Activated CD4-positive, alpha-beta T cell treated with anti-CD3 and anti-CD28 coated beads, Interleukin-2, amount 50 U/mL, for 48 hours (primary cell): Measurements from ENCODE around the gene UPK3B.
"Not testable (repeated sequence)": the region's sequence is repeated elsewhere in the genome, so short reads cannot be mapped to it uniquely, and the experiment has no call there.

Experiments used
- DNase-seq, 2 experiments: peaks; one replicate each; pipeline ENCODE4 v3.0.0-alpha.2; 2020

Gene UPK3B

DNA sequence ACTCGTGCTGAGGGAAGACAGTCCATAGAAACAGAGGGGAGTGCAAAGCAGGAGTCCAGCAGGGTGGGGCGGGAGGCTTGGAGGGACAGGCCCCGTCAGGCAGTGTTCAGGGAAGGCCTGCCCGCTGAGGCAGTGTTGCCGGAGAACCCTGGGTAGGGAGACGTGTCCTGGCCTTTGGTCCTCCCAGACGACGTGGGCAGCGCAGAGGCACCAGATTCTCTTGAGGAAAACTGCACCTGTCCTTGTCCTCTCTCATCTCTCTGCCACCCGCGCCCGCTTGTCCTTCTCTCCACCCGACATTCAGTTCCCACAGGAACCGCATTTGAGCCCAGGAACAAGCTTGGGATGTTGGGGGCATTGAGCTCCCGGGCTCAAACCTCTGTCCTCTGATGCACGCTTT lies 14.6 kb upstream of the UPK3B start:
- DNase-seq, result not testable (repeated sequence)

DNA sequence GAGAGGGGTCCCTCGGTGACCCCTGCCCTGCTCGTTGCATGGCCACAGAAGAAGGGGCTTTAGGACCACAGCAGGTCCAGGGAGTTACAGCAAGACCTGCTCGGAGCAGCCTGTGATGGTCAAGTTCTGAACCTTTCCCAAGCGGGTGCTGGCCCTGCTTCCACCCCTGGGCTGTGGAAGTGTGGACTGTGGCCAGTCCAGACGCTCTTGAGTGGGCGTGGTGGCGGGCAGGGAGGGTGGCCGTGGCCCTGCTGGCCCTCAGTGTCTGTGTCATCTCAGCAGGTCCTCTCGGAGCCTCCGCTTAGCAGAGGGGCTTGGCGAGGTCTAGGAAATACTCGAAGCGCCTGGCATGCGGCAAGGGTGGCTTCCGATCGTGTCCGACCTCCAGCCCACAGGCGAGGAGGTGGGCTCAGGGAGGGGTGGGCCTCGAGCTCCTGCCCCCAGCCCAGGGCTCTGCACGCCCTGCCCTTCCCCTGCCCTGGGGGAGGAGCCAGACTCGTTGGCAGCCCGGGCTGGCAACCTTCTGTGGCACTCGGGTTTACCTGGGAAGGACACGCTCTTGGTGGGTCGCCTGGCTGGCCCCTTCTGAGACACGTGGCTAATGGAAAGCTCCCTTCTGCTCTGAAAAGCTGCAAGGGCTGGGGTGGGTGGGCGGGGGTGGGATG lies 12.3 kb upstream of the UPK3B start:
- DNase-seq, result not testable (repeated sequence)

DNA sequence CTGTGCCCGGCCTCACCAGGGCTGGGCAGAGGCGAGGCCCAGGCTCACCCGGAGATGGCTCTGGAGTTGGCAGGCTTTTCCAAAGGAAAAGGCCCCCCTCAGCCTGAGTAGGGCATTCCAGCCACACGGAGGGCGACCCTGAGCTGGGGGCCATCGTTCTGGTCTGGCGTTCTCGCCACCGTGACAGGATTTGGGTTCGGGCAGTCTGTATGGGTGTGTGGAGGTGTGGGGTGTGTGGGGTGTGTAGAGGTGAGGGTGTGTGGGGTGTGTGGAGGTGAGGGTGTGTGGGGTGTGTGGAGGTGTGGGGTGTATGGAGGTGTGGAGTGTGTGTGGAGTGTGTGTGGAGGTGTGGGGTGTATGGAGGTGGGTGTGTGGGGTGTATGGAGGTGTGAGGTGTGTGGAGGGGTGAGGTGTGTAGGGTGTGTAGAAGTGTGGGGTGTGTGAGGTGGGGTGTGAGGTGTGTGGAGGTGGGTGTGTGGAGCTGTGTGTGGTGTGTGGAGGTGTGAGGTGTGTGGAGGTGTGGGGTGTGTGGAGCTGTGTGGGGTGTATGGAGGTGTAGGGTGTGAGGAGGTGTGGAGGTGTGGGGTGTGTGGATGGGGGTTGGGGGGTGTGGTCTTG lies 11.7 kb upstream of the UPK3B start:
- not testable (repeated sequence) for DNase-seq

DNA sequence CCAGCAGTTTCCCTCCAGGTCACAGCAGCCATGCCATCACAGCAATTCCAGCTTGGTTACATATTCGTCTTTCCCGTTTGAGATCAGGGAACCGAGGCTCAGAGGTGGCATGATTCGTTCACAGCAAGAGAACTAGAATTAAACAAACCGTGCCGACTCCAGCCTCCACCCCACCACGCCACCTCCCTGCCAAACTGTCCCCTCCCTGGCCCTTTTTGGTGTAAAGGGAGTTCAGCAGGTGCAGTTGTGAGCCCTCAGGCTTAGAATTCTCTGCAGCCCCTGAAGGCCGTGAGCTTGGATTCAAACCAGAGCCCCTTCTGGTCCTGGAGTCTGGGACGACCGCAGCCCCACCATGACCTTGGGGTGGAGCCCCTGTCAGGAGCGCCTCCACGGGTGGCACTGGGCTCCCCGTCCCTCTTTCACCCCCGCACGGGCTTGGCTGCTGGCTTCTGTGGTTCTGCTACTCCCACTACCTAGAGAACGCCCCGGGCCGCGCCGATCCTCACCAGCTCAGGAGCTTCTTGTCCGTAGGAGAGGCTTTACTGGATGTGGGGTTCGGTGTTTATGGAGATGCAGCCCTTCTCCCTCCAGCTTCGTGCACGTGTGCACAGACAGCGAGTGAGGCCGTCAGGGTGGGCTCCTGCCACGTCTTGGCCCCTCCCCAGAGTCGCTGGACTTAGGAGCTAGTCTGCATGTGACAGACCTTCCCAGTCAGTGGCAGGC lies 11.0 kb upstream of the UPK3B start:
- not testable (repeated sequence) for DNase-seq

DNA sequence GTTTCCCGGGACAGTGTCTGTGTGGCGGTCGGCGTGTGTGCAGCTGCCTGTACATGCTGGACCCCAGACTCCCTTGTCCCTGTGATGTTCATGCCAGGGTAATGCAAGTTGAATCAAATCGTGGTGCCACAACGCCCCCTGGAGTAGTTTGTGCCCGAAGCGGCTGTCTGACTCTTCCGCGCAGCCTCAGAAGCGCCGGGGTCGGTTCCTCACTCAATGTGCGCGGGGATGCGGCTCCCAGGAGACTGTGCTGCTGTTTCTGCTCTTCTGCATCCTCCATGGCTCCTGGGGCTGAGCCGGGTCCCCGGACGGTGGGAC lies 10.5 kb upstream of the UPK3B start:
- not testable (repeated sequence) for DNase-seq

DNA sequence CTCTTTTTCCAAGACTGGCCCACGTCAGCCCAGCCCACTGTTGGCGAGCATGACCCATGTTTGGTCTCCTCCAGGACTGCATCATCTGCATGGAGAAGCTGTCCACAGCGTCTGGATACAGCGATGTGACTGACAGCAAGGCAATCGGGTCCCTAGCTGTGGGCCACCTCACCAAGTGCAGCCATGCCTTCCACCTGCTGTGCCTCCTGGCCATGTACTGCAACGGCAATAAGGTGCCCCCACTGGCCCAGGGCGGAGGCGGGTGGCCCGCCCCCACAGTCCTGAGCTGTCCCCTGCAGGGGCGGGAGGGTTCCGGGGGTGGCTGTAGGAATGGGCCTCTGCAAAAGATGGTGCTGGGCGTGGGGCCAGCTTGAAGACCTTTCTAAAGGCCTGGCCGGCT lies 8.1 kb upstream of the UPK3B start:
- DNase-seq, result not testable (repeated sequence)

DNA sequence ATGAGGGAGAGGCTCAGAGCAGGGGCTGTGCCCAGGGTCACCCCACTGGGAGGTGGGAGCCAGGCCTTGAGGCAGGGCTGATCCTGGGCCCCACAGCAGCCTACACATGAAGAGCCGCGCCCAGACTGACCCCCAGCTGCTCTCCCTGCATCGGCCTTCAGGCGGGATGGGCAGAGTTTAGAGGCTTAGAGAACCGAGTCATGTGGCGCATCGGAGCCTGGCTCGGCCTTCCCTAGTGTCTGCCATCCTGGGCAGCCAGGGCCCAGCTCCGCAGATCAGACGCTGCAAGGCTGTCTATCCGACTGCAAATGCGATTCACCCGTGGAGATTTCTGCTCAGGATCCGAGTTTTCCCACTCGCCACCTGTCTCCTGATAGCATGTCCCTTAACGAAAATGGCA lies 7.5 kb upstream of the UPK3B start:
- not testable (repeated sequence) for DNase-seq

DNA sequence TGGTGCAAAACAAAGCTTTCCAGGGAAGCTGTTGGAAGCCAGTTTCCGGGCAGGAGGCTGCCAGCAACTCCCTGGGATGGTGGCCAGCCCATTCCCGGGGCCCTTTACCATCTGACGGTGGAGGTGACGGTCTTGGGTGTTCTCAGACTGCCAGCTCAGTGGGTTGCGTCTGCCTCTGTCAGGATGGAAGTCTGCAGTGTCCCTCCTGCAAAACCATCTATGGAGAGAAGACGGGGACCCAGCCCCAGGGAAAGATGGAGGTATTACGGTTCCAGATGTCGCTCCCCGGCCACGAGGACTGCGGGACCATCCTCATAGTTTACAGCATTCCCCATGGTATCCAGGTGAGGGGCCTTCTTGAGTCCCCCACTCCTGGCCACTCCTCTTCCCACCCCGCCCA lies 7.1 kb upstream of the UPK3B start:
- not testable (repeated sequence) for DNase-seq

DNA sequence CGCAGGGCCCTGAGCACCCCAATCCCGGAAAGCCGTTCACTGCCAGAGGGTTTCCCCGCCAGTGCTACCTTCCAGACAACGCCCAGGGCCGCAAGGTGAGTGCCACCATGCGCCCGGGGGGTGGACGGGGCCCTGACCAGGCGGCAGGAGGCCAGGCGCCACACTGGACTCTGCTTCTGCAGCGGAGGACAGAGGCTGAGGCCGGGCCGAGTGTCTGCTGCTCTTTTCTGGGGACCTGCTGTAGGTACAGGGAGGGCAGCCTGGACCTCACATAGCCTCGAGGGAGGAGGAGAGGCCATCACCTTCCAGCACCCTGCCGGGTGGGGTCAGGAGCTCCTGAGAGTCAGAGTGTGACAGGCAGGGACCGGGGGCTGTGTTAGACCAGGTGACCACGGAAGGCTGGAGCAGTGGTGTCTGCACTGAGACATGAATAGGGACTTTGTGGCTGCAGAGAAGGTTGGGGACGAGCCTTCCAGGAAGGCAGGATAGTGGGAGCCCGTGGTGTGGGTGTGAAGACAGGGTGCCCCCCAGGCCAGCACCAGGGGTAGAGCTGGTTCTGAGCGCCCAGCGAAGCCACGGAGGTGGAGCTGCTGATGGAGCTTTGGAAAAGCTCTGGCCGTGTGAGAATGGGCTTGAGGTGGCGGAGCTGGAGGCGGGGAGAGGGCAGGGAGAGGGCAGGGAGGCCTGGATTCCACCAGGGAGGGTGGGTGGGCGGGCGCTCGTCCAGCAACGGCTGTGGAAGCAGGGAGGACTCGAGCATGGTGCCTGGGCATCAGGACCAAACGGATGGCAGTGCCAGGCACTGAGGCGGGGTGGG lies 5.8 kb upstream of the UPK3B start:
- DNase-seq, result not testable (repeated sequence)

DNA sequence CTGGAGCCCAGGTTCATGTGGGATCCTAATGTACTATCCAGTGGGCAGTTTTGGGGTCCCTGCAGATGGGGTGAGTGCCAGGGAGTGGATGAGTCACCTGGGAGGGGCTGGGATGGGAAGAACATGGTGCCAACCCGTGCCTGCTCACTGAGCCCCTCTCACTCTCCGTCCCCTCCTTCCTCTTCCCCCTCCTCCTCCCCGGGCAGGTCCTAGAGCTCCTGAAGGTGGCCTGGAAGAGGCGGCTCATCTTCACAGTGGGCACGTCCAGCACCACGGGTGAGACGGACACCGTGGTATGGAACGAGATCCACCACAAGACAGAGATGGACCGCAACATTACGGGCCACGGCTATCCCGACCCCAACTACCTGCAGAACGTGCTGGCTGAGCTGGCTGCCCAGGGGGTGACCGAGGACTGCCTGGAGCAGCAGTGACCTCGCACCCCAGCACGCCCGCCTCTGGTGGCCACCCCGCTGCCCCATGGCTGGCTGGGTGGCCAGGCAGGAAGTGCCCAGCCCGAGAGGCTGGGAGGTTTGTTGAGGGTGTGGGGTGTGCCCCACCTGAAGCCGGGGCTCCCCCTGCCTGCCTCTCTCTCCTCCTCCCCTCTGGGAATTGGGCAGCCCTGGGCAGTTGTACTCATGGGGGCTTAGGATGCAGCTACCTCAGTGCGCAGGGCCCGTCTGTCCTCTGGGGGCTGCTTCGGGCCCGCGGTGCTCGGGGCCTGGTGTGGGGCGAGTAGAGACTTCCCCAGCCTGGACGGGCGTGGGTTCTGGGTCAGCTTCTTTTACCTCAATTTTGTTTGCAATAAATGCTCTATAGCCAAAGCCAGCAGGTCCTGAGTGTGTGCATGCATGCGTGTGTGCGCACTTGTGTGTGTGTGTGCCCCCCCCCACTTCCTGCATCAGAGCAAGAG lies 4.9 kb upstream of the UPK3B start:
- no peak for DNase-seq

DNA sequence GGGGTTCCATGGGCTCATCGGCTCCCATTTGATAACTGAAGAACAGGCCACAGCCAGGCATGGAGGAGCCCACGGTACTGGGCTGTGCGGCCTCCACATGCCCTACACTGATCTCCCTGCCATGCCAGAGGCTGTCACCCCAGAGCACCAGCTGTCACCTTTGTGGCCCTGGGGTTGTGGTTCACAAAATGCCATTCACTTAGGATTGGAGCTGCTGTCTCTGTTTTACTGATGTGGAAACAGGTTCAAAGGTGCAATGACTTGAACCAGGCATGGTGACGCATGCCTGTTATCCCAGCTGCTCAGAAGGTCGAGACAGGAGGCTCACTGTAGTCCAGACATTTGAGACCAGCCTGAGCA lies 4.3 kb upstream of the UPK3B start:
- DNase-seq, result no peak

DNA sequence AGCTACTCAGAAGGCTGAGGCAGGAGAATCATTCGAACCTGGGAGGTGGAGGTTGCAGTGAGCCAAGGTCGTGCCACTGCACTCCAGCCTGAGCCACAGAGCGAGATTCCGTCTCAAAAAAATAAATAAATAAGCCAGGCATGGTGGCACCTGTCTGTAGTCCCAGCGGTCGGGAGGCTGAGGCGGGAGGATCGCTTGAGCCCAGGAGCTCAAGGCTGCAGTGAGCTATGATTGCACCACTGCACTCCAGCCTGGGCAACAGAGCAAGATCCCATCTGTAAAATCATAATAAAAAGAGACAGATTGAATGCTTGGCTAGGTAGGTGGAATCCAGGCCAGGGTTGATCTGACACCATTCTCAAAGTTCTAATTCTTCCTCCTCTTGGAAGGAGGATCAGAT lies 3.7 kb upstream of the UPK3B start:
- DNase-seq, result not testable (repeated sequence)

DNA sequence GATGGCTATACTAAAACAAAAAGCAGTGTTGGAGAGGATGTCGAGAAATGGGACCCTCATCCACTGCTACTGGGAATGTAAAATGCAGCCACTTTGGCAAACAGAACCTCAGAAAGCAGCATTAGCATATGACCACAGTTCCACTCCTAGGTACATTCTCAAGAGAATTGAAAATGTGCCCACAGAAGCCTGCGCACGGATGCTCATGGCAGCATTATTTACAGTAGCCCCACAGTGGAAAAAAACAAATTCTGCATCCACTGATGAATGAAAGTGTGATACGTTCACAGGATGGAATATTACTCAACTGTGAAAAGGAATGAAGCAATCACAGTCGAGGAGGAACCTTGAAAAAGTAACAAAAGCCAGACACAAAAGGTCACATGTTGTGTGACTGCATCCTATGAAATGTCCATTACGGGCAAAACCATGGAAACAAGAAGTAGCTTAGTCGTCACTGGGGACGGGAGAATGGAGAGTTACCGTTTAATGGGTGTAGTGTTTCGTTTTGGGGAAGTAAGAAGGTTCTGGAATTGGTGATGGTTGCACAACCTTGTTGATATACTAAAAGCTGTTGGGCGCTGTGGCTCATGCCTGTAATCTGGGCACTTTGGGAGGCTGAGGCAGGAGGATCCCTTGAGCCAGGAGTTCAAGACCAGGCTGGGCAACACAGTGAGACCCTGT lies 2.5 kb upstream of the UPK3B start:
- DNase-seq, result no peak

DNA sequence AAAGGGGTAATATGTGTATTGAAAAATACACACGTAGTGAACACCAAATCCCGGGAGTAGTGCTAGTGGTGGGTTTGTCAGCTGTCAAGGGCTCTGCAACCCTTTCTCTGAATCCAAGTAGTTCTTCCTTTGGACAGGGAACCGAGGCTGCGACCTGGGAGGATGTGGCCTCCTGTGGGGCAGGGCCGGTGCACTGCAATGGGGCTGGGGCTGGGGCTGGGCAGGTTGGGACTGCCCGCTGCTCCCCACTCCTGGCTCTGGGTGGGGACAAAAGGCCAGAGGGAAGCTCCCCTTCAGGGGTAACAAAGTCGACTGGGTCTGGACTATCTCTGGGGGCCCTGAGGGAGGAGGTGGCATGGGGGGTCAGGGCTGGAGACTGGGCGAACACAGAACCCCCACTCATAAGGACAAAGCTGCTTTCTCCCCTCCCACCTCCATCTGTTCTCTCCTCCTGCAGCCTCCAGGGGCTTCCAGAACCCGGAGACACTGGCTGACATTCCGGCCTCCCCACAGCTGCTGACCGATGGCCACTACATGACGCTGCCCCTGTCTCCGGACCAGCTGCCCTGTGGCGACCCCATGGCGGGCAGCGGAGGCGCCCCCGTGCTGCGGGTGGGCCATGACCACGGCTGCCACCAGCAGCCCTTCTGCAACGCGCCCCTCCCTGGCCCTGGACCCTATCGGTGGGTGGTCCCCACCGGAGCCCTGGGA lies 1.0 kb downstream of the UPK3B start:
- not testable (repeated sequence) for DNase-seq

DNA sequence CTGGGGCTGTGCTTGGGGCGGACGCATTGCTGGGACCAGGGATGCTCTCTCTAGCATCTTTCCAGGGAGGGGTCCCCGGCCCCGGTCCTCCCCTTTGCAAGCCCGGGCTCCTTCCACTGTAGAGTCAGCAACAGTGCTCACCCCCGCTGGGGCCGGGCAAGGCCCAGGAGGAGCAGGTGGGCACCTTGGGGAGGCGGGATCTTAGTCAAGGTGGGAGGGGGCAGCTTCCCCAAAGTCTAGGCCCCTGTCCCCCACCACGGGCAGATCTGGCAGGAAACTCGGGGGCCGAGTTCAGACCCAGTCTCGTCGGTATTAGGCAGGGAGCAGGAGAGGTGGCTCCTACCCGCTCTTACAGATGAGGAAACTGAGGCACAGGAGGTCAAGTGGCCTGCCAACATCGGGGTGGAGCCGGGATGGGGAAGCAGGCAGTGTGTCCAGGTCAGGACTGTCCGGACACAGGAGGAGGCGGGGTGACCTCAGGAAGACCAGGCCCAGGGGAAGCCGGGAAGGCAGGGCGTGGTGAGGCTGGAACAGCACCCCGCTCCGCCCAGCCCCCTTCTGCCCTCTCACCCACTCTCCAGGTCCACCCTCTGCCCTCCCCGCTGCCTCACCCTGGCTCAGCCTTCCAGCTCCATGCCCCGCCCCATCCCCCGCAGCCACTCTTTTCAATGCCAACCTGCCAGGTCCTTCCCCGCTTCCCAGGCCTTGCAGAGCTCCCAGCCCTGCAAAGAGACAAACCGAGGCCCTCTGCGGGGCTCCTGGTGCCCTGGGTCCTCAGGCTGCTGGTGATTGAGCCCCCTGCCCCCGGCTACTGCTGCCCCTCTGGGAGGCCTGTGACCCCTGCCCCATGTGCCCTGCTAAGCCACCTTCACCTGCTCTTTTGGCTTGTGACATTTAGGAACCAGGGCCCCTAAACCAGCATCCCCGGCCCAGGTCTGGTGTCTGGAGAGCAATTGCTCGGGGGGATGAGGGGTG lies 1.8 kb downstream of the UPK3B start:
- DNase-seq, result not testable (repeated sequence)

DNA sequence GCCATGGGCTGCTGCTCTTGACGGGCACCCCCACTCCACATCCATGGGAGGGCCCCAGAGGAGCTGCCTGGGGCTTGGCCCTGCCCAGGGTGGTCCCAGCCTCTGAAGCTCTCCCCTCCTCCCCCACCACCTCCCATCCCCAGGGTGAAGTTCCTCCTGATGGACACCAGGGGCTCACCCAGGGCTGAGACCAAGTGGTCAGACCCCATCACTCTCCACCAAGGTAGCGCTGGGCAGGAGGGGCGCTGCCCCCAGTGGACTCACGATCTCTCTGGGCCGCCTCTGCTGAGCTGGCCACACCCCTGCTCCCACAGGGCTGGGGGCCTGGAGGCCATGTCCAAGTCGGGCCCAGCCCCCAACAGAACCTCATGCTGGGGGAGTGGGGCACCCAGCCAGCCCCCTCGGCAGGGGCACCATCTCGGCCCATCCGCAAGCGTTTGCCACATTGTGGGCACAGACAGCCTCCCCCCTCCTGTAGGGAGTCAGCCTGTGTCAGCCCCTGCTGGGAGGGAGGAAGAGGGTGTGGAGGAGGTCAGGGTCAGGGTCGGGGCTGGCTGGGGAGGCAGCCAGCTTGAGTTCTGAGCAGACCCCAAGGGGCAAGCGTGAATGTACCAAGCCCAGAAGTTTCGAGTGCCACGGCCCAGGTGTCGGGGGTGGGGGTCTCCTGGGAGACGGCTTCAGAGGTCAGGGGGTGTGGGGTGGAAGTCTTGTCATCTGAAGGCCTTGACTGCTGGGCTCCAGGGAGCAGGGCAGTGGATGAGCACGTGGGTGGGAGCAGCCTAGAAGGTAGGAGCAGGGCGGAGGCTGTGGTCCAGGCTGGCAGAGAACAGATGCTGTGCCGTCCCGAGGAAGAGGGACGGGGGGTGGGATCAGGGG lies 2.8 kb downstream of the UPK3B start:
- no peak for DNase-seq

DNA sequence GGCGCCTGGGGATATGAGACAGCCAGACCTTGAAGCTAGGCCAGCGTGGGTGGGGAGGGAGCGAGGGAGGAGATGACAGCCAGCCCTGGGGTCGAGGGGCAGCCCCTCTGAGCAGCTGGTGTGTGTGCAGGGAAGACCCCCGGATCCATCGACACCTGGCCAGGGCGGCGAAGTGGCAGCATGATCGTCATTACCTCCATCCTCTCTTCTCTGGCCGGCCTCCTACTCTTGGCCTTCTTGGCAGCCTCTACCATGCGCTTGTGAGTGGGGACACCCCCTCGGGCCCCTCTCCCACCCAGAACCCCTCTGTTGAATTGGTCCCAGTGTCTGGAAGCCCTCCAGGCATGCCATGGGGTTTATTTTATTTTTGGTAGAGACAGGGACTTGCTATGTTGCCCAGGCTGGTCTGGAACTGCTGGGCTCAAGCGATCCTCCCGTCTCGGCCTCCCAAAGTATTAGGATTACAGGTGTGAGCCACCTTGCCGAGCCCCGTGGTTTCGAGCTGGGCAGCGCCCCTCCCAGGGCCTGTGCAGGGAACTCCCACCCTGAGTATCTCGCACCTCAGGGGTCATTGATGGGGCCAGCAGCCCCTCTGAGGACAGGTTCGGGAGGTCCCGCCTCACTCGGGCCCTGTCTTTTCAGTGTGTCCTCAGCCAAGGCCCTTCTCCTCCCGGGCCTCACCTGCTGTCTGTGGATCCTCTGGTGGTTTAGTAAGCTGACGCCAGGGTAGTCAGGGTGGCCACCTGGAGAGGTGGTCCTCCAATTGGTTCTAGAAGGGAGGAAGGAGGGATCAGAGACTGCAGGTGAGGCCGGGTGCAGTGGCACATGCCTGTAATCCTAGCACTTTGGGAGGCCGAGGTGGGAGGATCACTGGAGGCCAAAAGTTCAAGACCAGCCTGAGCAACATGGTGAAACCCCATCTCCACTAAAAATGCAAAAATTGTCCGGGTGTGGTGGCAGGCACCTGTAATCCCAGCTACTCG lies 3.8 kb downstream of the UPK3B start:
- DNase-seq, result no peak
